SK-N-SH (cell line): ENCODE data around the gene BTBD9. TPM values are rescaled to one million over a fixed set of nuclear protein-coding genes. Genes with fewer than 3 reads are reported as not detected.

Source experiments
- CTCF ChIA-PET: fragments of 300-600, 350-600 bp; formaldehyde crosslinking; extraction: SDS; loops from one replicate; lab custom pipeline; 2021; lab: Yijun Ruan, JAX
- POLR2A ChIA-PET: fragments of 350-600 bp; sonication (Branson Sonifier 250); formaldehyde crosslinking; extraction: SDS; loops from one replicate; lab custom pipeline; 2020; ENCODE audit warnings: antibody characterized with exemption, inconsistent platforms; lab: Yijun Ruan, JAX
- DNase-seq: peaks from one replicate; pipeline ENCODE4 v3.0.0; 2012
- H2AFZ ChIP-seq: fragments of 200-600 bp; sonication (generic); 2 replicates; pipeline ENCODE4 v1.8.1; 2016; ENCODE audit warnings: antibody characterized with exemption, mild to moderate bottlenecking, low read depth
- H3F3A ChIP-seq: fragments of 200-600 bp; sonication (generic); replicated peaks from 2 replicates; pipeline ENCODE3; 2016; ENCODE audit warnings: antibody characterized with exemption, mild to moderate bottlenecking; ENCODE audit not compliant: insufficient read depth
- H3K27ac ChIP-seq, 2 experiments: fragments of 200-500 bp in 1 of 2; fragments of 200-600 bp in 1 of 2; sonication (Bioruptor generic) in 1 of 2; sonication (generic), shearing (Covaris generic) in 1 of 2; 2 replicates each; pipeline versions ENCODE4 v1.5.1 to v1.6.1; 2014 to 2016; ENCODE audit warnings: low read depth in 2 of 2, inconsistent platforms in 1 of 2, low read length in 1 of 2, mild to moderate bottlenecking in 1 of 2, mixed read lengths in 1 of 2
- H3K27me3 ChIP-seq: fragments of 200-600 bp; sonication (generic), shearing (Covaris generic); 2 replicates; pipeline ENCODE4 v1.6.1; 2016; ENCODE audit warnings: mixed run types; ENCODE audit not compliant: insufficient read depth
- H3K36me3 ChIP-seq, 2 experiments: fragments of 200-500 bp in 1 of 2; fragments of 200-600 bp in 1 of 2; sonication (Bioruptor generic) in 1 of 2; sonication (generic) in 1 of 2; replicated peaks in 1 of 2; 2 replicates each; pipeline versions ENCODE3 to v1.5.1; 2014 to 2016; ENCODE audit warnings: low read length in 1 of 2, mild to moderate bottlenecking in 1 of 2; ENCODE audit not compliant: insufficient read depth in 2 of 2, control insufficient read depth in 1 of 2
- H3K4me1 ChIP-seq, 2 experiments: fragments of 200-500 bp in 1 of 2; fragments of 200-600 bp in 1 of 2; sonication (Bioruptor generic) in 1 of 2; sonication (generic), shearing (Covaris generic) in 1 of 2; 2 replicates each; pipeline versions ENCODE4 v1.5.1 to v1.6.1; 2014 to 2016; ENCODE audit warnings: low read depth in 1 of 2, low read length in 1 of 2, mixed run types in 1 of 2; ENCODE audit not compliant: insufficient read depth in 2 of 2, control insufficient read depth in 1 of 2
- H3K4me2 ChIP-seq: fragments of 200-600 bp; sonication (generic), shearing (Covaris generic); 2 replicates; pipeline ENCODE4 v1.6.1; 2017; ENCODE audit warnings: mixed run types
- H3K4me3 ChIP-seq, 2 experiments: fragments of 200-500 bp in 1 of 2; fragments of 200-600 bp in 1 of 2; sonication (Bioruptor generic) in 1 of 2; sonication (generic), shearing (Covaris generic) in 1 of 2; 2 replicates each; pipeline versions ENCODE4 v1.5.1 to v1.8.1; 2014 to 2016; ENCODE audit warnings: low read depth in 2 of 2, inconsistent platforms in 1 of 2, low read length in 1 of 2, mild to moderate bottlenecking in 1 of 2, mixed read lengths in 1 of 2, moderate library complexity in 1 of 2
- H3K79me2 ChIP-seq: fragments of 200-600 bp; sonication (generic); 2 replicates; pipeline ENCODE4 v1.8.1; 2017; ENCODE audit warnings: mild to moderate bottlenecking; ENCODE audit not compliant: insufficient read depth
- H3K9ac ChIP-seq: fragments of 200-600 bp; sonication (generic); 2 replicates; pipeline ENCODE4 v1.6.1; 2017; ENCODE audit warnings: mixed run types
- H3K9me2 ChIP-seq: fragments of 200-600 bp; sonication (generic); 2 replicates; pipeline ENCODE4 v1.6.1; 2017; ENCODE audit warnings: mixed run types
- H3K9me3 ChIP-seq: fragments of 200-600 bp; sonication (generic); 2 replicates; pipeline ENCODE4 v1.6.1; 2017; ENCODE audit warnings: mixed run types, mild to moderate bottlenecking, moderate library complexity
- H4K20me1 ChIP-seq: fragments of 200-600 bp; sonication (generic); 2 replicates; pipeline ENCODE4 v1.6.1; 2017; ENCODE audit warnings: mild to moderate bottlenecking, mixed run types; ENCODE audit not compliant: insufficient read depth
- FOXJ3 ChIP-seq: sonication (generic); formaldehyde crosslinking; IDR thresholded peaks from 2 replicates; pipeline ENCODE4 v1.5.1; 2020; ENCODE audit warnings: mild to moderate bottlenecking, missing genetic modification reagents
- GABPA ChIP-seq: IDR thresholded peaks from 2 replicates; pipeline ENCODE4 v1.4.0; 2012; ENCODE audit warnings: low read depth, mild to moderate bottlenecking
- MXI1 ChIP-seq: IDR thresholded peaks from 2 replicates; pipeline ENCODE4 v1.6.1; 2012; ENCODE audit warnings: mild to moderate bottlenecking, low read depth, low read length, improper control_type of control experiment
- NFIC ChIP-seq: IDR thresholded peaks from 2 replicates; pipeline ENCODE4 v1.4.0; 2012; ENCODE audit warnings: borderline replicate concordance
- RAD21 ChIP-seq: IDR thresholded peaks from 2 replicates; pipeline ENCODE4 v1.6.1; 2012; ENCODE audit warnings: mild to moderate bottlenecking, low read length
- RXRA ChIP-seq: IDR thresholded peaks from 2 replicates; pipeline ENCODE4 v1.4.0; 2012; ENCODE audit warnings: low read depth, mild to moderate bottlenecking, borderline replicate concordance
- SIN3A ChIP-seq: IDR thresholded peaks from 2 replicates; pipeline ENCODE4 v1.6.1; 2012; ENCODE audit warnings: low read depth, mild to moderate bottlenecking, low read length, moderate library complexity, borderline replicate concordance
- TAF1 ChIP-seq: IDR thresholded peaks from 2 replicates; pipeline ENCODE4 v1.6.1; 2012; ENCODE audit warnings: low read depth, mild to moderate bottlenecking, low read length, moderate library complexity, borderline replicate concordance
- USF1 ChIP-seq: IDR thresholded peaks from 2 replicates; pipeline ENCODE4 v1.4.0; 2012; ENCODE audit warnings: low read depth, borderline replicate concordance
- USF2 ChIP-seq: fragments of 150-350 bp; IDR thresholded peaks from 2 replicates; pipeline ENCODE4 v1.6.1; 2017; ENCODE audit warnings: antibody characterized with exemption, low read length, low read depth, borderline replicate concordance
- ZBTB33 ChIP-seq: IDR thresholded peaks from 2 replicates; pipeline ENCODE4 v1.4.0; 2012; ENCODE audit warnings: low read depth, borderline replicate concordance
- WGBS: methylation state at CpG from one replicate; pipeline ENCODE4 v1.1.6; 2017; ENCODE audit warnings: low lambda C conversion rate; 5-methylcytosine and 5-hydroxymethylcytosine counted together
- polyA plus RNA-seq, 3 experiments: library from polyadenylated mRNA; depleted of rRNA; stranded (reverse); fragments of >200 nt; gene quantifications; 2 replicates each; pipeline ENCODE4 v1.2.3, GENCODE V29; 2012

The BTBD9 gene
- polyA plus RNA-seq, 1 of the 3 experiments (the other 2 are of a cell fraction) = 2.2 TPM

DNA sequence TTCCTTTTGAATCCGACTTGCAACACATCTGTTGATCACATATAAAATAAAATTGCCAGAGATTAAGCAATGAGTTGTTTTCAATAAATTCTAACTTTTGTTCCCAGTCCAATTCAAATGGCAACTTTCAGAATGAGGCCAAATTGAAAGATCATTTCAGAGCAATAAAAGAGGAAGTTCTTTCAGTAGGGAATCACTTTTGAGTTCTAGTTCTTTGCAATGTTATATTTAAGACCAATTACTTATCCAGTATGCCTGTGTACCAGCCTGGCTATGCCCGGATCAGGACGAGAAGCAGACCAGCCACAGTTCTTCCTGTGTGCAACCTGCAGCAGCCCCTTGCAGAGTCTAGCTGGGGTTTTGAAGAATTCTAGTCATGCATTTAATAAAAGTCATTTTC is 232.5 kb downstream of the BTBD9 start (continued):
- TF ChIP-seq ZBTB33 = no peak
- TF ChIP-seq SIN3A = no peak
- no peak for TF ChIP-seq TAF1
- no peak for TF ChIP-seq RAD21
- no peak for TF ChIP-seq USF2
- no peak for TF ChIP-seq RXRA
- no peak for TF ChIP-seq FOXJ3 (CRISPR knock-in tag)
- TF ChIP-seq, all 33 proteins: peak for 0

DNA sequence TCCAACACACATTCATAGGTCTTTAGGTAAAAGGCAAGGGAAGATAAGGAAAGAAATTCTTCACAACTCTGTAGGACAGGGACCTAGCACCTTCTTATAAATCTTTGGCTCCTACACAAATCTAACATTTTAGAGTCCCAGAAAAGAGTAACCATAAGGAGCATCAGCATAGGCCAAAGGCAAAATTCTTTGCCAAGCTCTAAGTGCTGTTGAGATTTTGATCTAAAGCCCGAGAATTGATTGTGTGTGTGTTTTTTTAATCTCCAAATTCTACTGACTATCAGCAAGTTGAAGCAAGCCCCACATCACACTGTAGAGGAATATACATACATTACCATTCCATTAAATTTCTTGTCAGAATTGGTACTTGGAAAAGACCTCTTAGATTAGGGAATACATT is 233.6 kb downstream of the BTBD9 start:
- TF ChIP-seq RXRA (no peak), GABPA (no peak), USF1 (no peak), MXI1 (no peak), FOXJ3 (CRISPR knock-in tag) (no peak), NFIC (no peak)
- CTCF ChIA-PET = interaction anchor here (0.9 kb wide), 1 partner anchor 14 kb away, joined by 4 read pairs; no protein-coding TSS in a partner anchor
- Histone ChIP-seq H2AFZ (no peak overlapping the region), H3K27ac (peak overlapping the region in 1 of 2 experiments; percentile 62; a peak in 1 of 4 replicates), H3K9me2 (no peaks in the 10 kb centered on the region), H4K20me1 (no peaks in the 10 kb centered on the region), H3K4me1 (peaks cover 0 to 20% of the 10 kb centered on the region in 2 experiments; a peak in 2 of 4 replicates), H3F3A (no peaks in the 10 kb centered on the region), H3K9ac (no peak overlapping the region), H3K36me3 (no peaks in the 10 kb centered on the region), H3K4me2 (no peak overlapping the region), H3K79me2 (no peaks in the 10 kb centered on the region), H3K27me3 (no peaks in the 10 kb centered on the region), H3K4me3 (no peak overlapping the region), H3K9me3 (no peaks in the 10 kb centered on the region)
- WGBS = 67% methylated on average over 1 of the region's 1 CpG
- POLR2A ChIA-PET = no interaction called here
- DNase-seq = no peak
